IMR-90 (cell line): ENCODE results near the gene PKHD1. TPM values are rescaled to one million over a fixed set of nuclear protein-coding genes. Genes with fewer than 3 reads are reported as not detected.

ENCODE experiments used
- ATAC-seq: fragments of 200-7000 bp; cut with Tn5 transposase; 2 replicates; pipeline ENCODE4 v1.9.1; 2020; ENCODE audit warnings: low read depth, mild to moderate bottlenecking, moderate library complexity
- BruUV-seq: library from RNA; stranded (reverse); fragments of 400-500 nt; replicated peaks from 2 replicates; lab custom pipeline; 2021; lab: Mats Ljungman, UMichigan
- CTCF ChIA-PET: fragments of 300-600 bp; formaldehyde crosslinking; extraction: SDS; loops from one replicate; lab custom pipeline; 2021; ENCODE audit warnings: antibody characterized with exemption; lab: Yijun Ruan, JAX
- POLR2A ChIA-PET: fragments of 300-600 bp; sonication (Branson Sonifier 250); formaldehyde crosslinking; loops from one replicate; lab custom pipeline; 2022; ENCODE audit warnings: antibody characterized with exemption; ENCODE audit not compliant: unreplicated experiment; lab: Charles Lee
- DNase-seq: peaks from one replicate; pipeline ENCODE4 v3.0.0; 2013
- H2AFZ ChIP-seq: replicated peaks from 2 replicates; pipeline ENCODE3; 2013; ENCODE audit warnings: low read length, mild to moderate bottlenecking; ENCODE audit not compliant: poor library complexity
- H2AK5ac ChIP-seq: 2 replicates; pipeline ENCODE4 v1.6.1; 2013; ENCODE audit warnings: low read depth, low read length, inconsistent platforms
- H2AK9ac ChIP-seq: replicated peaks from 2 replicates; pipeline ENCODE3; 2013; ENCODE audit warnings: mild to moderate bottlenecking, low read depth, low read length, moderate library complexity; ENCODE audit not compliant: poor library complexity
- H2BK120ac ChIP-seq: 2 replicates; pipeline ENCODE4 v1.6.1; 2013; ENCODE audit warnings: low read depth, low read length, inconsistent platforms
- H2BK15ac ChIP-seq: 3 replicates; pipeline ENCODE4 v1.6.1; 2013; ENCODE audit warnings: low read depth, low read length, inconsistent platforms
- H2BK20ac ChIP-seq: 2 replicates; pipeline ENCODE4 v1.6.1; 2013; ENCODE audit warnings: low read depth, mild to moderate bottlenecking, inconsistent platforms, low read length, moderate library complexity
- H2BK5ac ChIP-seq: 2 replicates; pipeline ENCODE4 v1.6.1; 2013; ENCODE audit warnings: mild to moderate bottlenecking, low read depth, low read length, inconsistent platforms; ENCODE audit not compliant: poor library complexity, severe bottlenecking
- H3K14ac ChIP-seq: replicated peaks from 2 replicates; pipeline ENCODE4 v1.6.1; 2013; ENCODE audit warnings: low read depth, low read length, inconsistent platforms
- H3K18ac ChIP-seq: 2 replicates; pipeline ENCODE4 v1.6.1; 2013; ENCODE audit warnings: low read depth, low read length, control low read depth
- H3K23ac ChIP-seq: 2 replicates; pipeline ENCODE4 v1.6.1; 2013; ENCODE audit warnings: low read depth, low read length, inconsistent platforms
- H3K27ac ChIP-seq: 2 replicates; pipeline ENCODE4 v1.5.1; 2013; ENCODE audit warnings: mild to moderate bottlenecking, control low read depth, low read length; ENCODE audit not compliant: insufficient read depth
- H3K27me3 ChIP-seq: 2 replicates; pipeline ENCODE4 v1.6.1; 2013; ENCODE audit warnings: low read length; ENCODE audit not compliant: control insufficient read depth, insufficient read depth
- H3K36me3 ChIP-seq: 2 replicates; pipeline ENCODE4 v1.6.1; 2013; ENCODE audit warnings: low read length, mixed read lengths; ENCODE audit not compliant: control insufficient read depth, insufficient read depth
- H3K4ac ChIP-seq: 2 replicates; pipeline ENCODE4 v1.6.1; 2013; ENCODE audit warnings: low read depth, low read length, inconsistent platforms
- H3K4me1 ChIP-seq: 2 replicates; pipeline ENCODE4 v1.6.1; 2013; ENCODE audit warnings: low read length, mixed read lengths; ENCODE audit not compliant: control insufficient read depth, insufficient read depth
- H3K4me2 ChIP-seq: 2 replicates; pipeline ENCODE4 v1.6.1; 2013; ENCODE audit warnings: low read depth, mild to moderate bottlenecking, control low read depth, low read length, moderate library complexity
- H3K4me3 ChIP-seq: 2 replicates; pipeline ENCODE4 v1.5.1; 2013; ENCODE audit warnings: low read depth, mild to moderate bottlenecking, control low read depth, low read length, moderate library complexity; ENCODE audit not compliant: insufficient read depth
- H3K56ac ChIP-seq: 2 replicates; pipeline ENCODE4 v1.6.1; 2013; ENCODE audit warnings: low read length, inconsistent platforms; ENCODE audit not compliant: insufficient read depth; ENCODE audit errors: extremely low read depth
- H3K79me1 ChIP-seq, 2 experiments: 2 replicates each; pipeline ENCODE4 v1.6.1; 2013; ENCODE audit warnings: low read length in 2 of 2, inconsistent platforms in 1 of 2, low read depth in 1 of 2
- H3K9ac ChIP-seq: 2 replicates; pipeline ENCODE4 v1.6.1; 2013; ENCODE audit warnings: low read depth, low read length, control low read depth
- H3K9me1 ChIP-seq: 2 replicates; pipeline ENCODE4 v1.6.1; 2013; ENCODE audit warnings: low read length, inconsistent platforms; ENCODE audit not compliant: insufficient read depth
- H3K9me3 ChIP-seq: 2 replicates; pipeline ENCODE4 v1.6.1; 2013; ENCODE audit warnings: low read length; ENCODE audit not compliant: control insufficient read depth, insufficient read depth
- H4K20me1 ChIP-seq: 2 replicates; pipeline ENCODE4 v1.6.1; 2013; ENCODE audit warnings: low read length, inconsistent platforms; ENCODE audit not compliant: insufficient read depth
- H4K5ac ChIP-seq: 2 replicates; pipeline ENCODE4 v1.6.1; 2013; ENCODE audit warnings: mild to moderate bottlenecking, low read depth, low read length, control low read depth
- H4K8ac ChIP-seq, 2 experiments: 2 replicates each; pipeline ENCODE4 v1.6.1; 2013; ENCODE audit warnings: low read depth in 2 of 2, low read length in 2 of 2, control low read depth in 1 of 2, inconsistent platforms in 1 of 2
- H4K91ac ChIP-seq: 2 replicates; pipeline ENCODE4 v1.6.1; 2013; ENCODE audit warnings: low read depth, low read length, inconsistent platforms; ENCODE audit not compliant: insufficient read depth
- CEBPB ChIP-seq: IDR thresholded peaks from 2 replicates; pipeline ENCODE4 v1.6.1; 2012; ENCODE audit warnings: low read depth, low read length, improper control_type of control experiment
- MAZ ChIP-seq: IDR thresholded peaks from 2 replicates; pipeline ENCODE4 v1.6.1; 2012; ENCODE audit warnings: low read depth, mild to moderate bottlenecking, low read length, improper control_type of control experiment, moderate library complexity, borderline replicate concordance
- NFE2L2 ChIP-seq: fragments of 150-350 bp; IDR thresholded peaks from 2 replicates; pipeline ENCODE4 v1.6.1; 2016; ENCODE audit warnings: low read depth, mild to moderate bottlenecking, low read length
- RCOR1 ChIP-seq: IDR thresholded peaks from 2 replicates; pipeline ENCODE4 v1.6.1; 2012; ENCODE audit warnings: mild to moderate bottlenecking, low read length, improper control_type of control experiment; ENCODE audit not compliant: insufficient replicate concordance
- RFX5 ChIP-seq: IDR thresholded peaks from 2 replicates; pipeline ENCODE4 v1.8.0; 2012; ENCODE audit warnings: low read depth, mild to moderate bottlenecking, low read length, moderate library complexity
- SMC3 ChIP-seq: fragments of 150-350 bp; IDR thresholded peaks from 2 replicates; pipeline ENCODE4 v1.6.1; 2016; ENCODE audit warnings: low read depth, mild to moderate bottlenecking, antibody characterized with exemption, low read length, moderate library complexity
- dilution Hi-C: fragments of 300-500 bp; cut with HindIII; formaldehyde crosslinking; loops from one replicate; pipeline ENCODE4 v1.14.3; 2018; ENCODE audit warnings: low sequenced_read_pairs; ENCODE audit not compliant: unreplicated experiment
- in situ Hi-C: fragments of 300-500 bp; cut with MboI; formaldehyde crosslinking; loops from 3 replicates; pipeline ENCODE4 v1.14.3; 2019; ENCODE audit warnings: low sequenced_read_pairs, inconsistent platforms, mixed read lengths
- intact Hi-C: fragments of 100-400 bp; cut with micrococcal nuclease; formaldehyde crosslinking; loops from 2 replicates; pipeline ENCODE4 v1.10.0; 2022
- polyA plus RNA-seq, 3 experiments: library from polyadenylated mRNA; depleted of rRNA; stranded (reverse); fragments of >200 nt; gene quantifications; 2 replicates each; pipeline ENCODE4 v1.2.3, GENCODE V29; 2012; ENCODE audit warnings: low replicate concordance in 1 of 3
- total RNA-seq: library from RNA; depleted of rRNA; stranded (reverse); fragments of >200 nt; gene quantifications from 2 replicates; pipeline ENCODE4 v1.2.3, GENCODE V29; 2012
- TF ChIP-seq, protein P1 (sequence below): fragments of 150-350 bp; IDR thresholded peaks from 2 replicates; pipeline ENCODE4 v1.6.1; 2016; ENCODE audit warnings: low read depth, mild to moderate bottlenecking, low read length, moderate library complexity, borderline replicate concordance
- TF ChIP-seq, protein P2 (sequence below): conservative IDR thresholded peaks from 2 replicates; pipeline ENCODE4 v1.5.1; 2012; ENCODE audit warnings: mild to moderate bottlenecking, low read depth, low read length, improper control_type of control experiment

Gene PKHD1
- total and polyA plus RNA-seq, 2 of the 4 experiments (the other 2 are of a cell fraction) = not detected

DNA sequence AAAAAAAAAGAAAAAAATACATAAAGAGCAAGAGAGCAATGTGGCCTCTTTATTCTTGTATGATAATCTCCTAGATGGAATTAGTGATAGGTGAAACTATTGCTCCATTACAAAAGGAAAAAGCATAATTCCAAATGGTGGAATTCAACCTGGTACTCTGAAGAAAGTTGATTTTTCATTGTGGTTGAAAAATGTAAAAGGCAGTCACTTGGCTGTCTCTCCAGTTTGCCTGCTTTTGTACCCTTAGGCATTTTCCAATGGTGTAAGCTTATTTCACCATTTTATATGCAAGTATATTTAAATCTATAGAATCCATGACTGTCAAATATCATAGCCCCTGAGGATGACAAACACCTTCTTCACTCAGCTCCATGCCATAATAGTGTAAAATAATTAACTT is 38.8 kb upstream of the PKHD1 start:
- Histone ChIP-seq H3K27me3 (no peaks in the 10 kb centered on the region), H2BK5ac (no peak overlapping the region), H3K23ac (no peak overlapping the region), H3K9ac (no peak overlapping the region), H3K14ac (no peak overlapping the region), H4K8ac (no peak overlapping the region), H3K56ac (no peak overlapping the region), H3K79me1 (no peaks in the 10 kb centered on the region), H4K91ac (no peak overlapping the region), H3K4me2 (no peak overlapping the region), H2BK15ac (no peak overlapping the region), H3K36me3 (no peaks in the 10 kb centered on the region), H3K4me3 (no peak overlapping the region), H4K20me1 (no peaks in the 10 kb centered on the region), H2AK9ac (no peak overlapping the region), H3K4ac (no peak overlapping the region), H3K9me1 (no peaks in the 10 kb centered on the region), H3K27ac (no peak overlapping the region), H2AK5ac (no peak overlapping the region), H3K9me3 (no peaks in the 10 kb centered on the region), H3K18ac (no peak overlapping the region), H4K5ac (no peak overlapping the region), H2AFZ (no peak overlapping the region), H3K4me1 (no peaks in the 10 kb centered on the region), H2BK120ac (no peak overlapping the region), H2BK20ac (no peak overlapping the region)
- intact Hi-C loops (no loop called here), in situ Hi-C loops (no loop called here), dilution Hi-C loops (no loop called here)
- BruUV-seq = no TSS peak
- ATAC-seq (no peak), DNase-seq (no peak)
- ChIA-PET POLR2A (no interaction called here), CTCF (no interaction called here)
- TF ChIP-seq MAZ (no peak), SMC3 (no peak), CEBPB (no peak), NFE2L2 (no peak), RCOR1 (no peak), RFX5 (no peak)
- TF ChIP-seq, protein P1, sequence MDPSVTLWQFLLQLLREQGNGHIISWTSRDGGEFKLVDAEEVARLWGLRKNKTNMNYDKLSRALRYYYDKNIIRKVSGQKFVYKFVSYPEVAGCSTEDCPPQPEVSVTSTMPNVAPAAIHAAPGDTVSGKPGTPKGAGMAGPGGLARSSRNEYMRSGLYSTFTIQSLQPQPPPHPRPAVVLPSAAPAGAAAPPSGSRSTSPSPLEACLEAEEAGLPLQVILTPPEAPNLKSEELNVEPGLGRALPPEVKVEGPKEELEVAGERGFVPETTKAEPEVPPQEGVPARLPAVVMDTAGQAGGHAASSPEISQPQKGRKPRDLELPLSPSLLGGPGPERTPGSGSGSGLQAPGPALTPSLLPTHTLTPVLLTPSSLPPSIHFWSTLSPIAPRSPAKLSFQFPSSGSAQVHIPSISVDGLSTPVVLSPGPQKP = no peak
- TF ChIP-seq, protein P2, sequence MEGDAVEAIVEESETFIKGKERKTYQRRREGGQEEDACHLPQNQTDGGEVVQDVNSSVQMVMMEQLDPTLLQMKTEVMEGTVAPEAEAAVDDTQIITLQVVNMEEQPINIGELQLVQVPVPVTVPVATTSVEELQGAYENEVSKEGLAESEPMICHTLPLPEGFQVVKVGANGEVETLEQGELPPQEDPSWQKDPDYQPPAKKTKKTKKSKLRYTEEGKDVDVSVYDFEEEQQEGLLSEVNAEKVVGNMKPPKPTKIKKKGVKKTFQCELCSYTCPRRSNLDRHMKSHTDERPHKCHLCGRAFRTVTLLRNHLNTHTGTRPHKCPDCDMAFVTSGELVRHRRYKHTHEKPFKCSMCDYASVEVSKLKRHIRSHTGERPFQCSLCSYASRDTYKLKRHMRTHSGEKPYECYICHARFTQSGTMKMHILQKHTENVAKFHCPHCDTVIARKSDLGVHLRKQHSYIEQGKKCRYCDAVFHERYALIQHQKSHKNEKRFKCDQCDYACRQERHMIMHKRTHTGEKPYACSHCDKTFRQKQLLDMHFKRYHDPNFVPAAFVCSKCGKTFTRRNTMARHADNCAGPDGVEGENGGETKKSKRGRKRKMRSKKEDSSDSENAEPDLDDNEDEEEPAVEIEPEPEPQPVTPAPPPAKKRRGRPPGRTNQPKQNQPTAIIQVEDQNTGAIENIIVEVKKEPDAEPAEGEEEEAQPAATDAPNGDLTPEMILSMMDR = no peak
